Activated naive CD4-positive, alpha-beta T cell treated with anti-CD3 and anti-CD28 coated beads, Interleukin-2, amount 50 U/mL, for 16 hours (primary cell): ENCODE results near the gene PRUNE2.

ENCODE experiments used
- DNase-seq: peaks from one replicate; pipeline ENCODE4 v3.0.0-alpha.2; 2020

PRUNE2 gene

GRCh38 chr9:76897804-76898525 is 7.9 kb downstream of the PRUNE2 start:
- no peak for DNase-seq

- DNase-seq: no peak
Observed at GRCh38 chr9:76896035-76896434, 9.9 kb downstream of the PRUNE2 start.

- no peak for DNase-seq
Observed at GRCh38 chr9:76895186-76895585, 10.7 kb downstream of the PRUNE2 start.

- no peak for DNase-seq
Observed at GRCh38 chr9:76894198-76894597, 11.7 kb downstream of the PRUNE2 start.

GRCh38 chr9:76893395-76893932 is 12.4 kb downstream of the PRUNE2 start:
- DNase-seq: no peak

GRCh38 chr9:76891874-76892273 is 14.0 kb downstream of the PRUNE2 start:
- no peak for DNase-seq

GRCh38 chr9:76891279-76891678 is 14.6 kb downstream of the PRUNE2 start:
- DNase-seq: no peak

- DNase-seq: no peak
Observed at GRCh38 chr9:76887951-76888350, 18.0 kb downstream of the PRUNE2 start.

GRCh38 chr9:76887003-76887821 is 18.7 kb downstream of the PRUNE2 start:
- no peak for DNase-seq

- DNase-seq: no peak
Observed at GRCh38 chr9:76886318-76886717, 19.6 kb downstream of the PRUNE2 start.

- no peak for DNase-seq
Observed at GRCh38 chr9:76884823-76885222, 21.1 kb downstream of the PRUNE2 start.

- no peak for DNase-seq
Observed at GRCh38 chr9:76883341-76883855, 22.5 kb downstream of the PRUNE2 start.

- no peak for DNase-seq
Observed at GRCh38 chr9:76882686-76883085, 23.2 kb downstream of the PRUNE2 start.

- DNase-seq: no peak
Observed at GRCh38 chr9:76880210-76880609, 25.7 kb downstream of the PRUNE2 start.

GRCh38 chr9:76878933-76879332 is 27.0 kb downstream of the PRUNE2 start:
- no peak for DNase-seq

- DNase-seq: no peak
Observed at GRCh38 chr9:76877961-76878360, 28.0 kb downstream of the PRUNE2 start.

GRCh38 chr9:76876098-76876497 is 29.8 kb downstream of the PRUNE2 start:
- DNase-seq: no peak

GRCh38 chr9:76873821-76874220 is 32.1 kb downstream of the PRUNE2 start:
- no peak for DNase-seq

- no peak for DNase-seq
Observed at GRCh38 chr9:76873056-76873792, 32.7 kb downstream of the PRUNE2 start.

GRCh38 chr9:76868897-76869296 is 37.0 kb downstream of the PRUNE2 start:
- DNase-seq: no peak

- no peak for DNase-seq
Observed at GRCh38 chr9:76866689-76867088, 39.2 kb downstream of the PRUNE2 start.

GRCh38 chr9:76863832-76864231 is 42.1 kb downstream of the PRUNE2 start:
- DNase-seq: no peak

GRCh38 chr9:76859860-76860259 is 46.1 kb downstream of the PRUNE2 start:
- DNase-seq: no peak
